ENCODE results near the gene FIGLA. TPM values are rescaled to one million over a fixed set of nuclear protein-coding genes. Genes with fewer than 3 reads are reported as not detected.

FIGLA gene
- total RNA-seq, 2 donors from 2014 or later, result not detected

Other genes starting within 250 kb of the FIGLA start
- gene TGFA, start 236.8 kb downstream of the FIGLA start, total RNA-seq, result 1 to 10 TPM; 1.0 TPM
- gene ADD2, start 22.4 kb downstream of the FIGLA start, total RNA-seq, result 1 to 10 TPM; 2.2 to 2.8 TPM
- under 1 TPM; 0.12 to 0.21 TPM for gene CLEC4F, start 30.0 kb upstream of the FIGLA start, total RNA-seq
- under 1 TPM in 1 of 2 donors, not detected in 1; 0.24 TPM for gene CD207, start 45.2 kb upstream of the FIGLA start, total RNA-seq
- under 1 TPM; 0.47 to 0.81 TPM for gene VAX2, start 109.9 kb upstream of the FIGLA start, total RNA-seq
- gene ATP6V1B1, start 145.3 kb upstream of the FIGLA start, total RNA-seq, result under 1 TPM; 0.85 to 0.89 TPM
- gene ANKRD53, start 188.0 kb upstream of the FIGLA start, total RNA-seq, result 1 to 10 TPM; 1.8 to 2.3 TPM
- gene TEX261, start 204.2 kb upstream of the FIGLA start, total RNA-seq, result 10 to 100 TPM; 54.8 to 60.4 TPM